ENCODE measurements around the gene SLC35A3. TPM values are rescaled to one million over a fixed set of nuclear protein-coding genes. Genes with fewer than 3 reads are reported as not detected.

SLC35A3 gene
- total and polyA plus RNA-seq, 9 of the 15 experiments (the other 6 are each of a cell fraction or from before 2014, with no cell fraction given), result 3.5 to 21.7 (median 13.2) TPM

DNA sequence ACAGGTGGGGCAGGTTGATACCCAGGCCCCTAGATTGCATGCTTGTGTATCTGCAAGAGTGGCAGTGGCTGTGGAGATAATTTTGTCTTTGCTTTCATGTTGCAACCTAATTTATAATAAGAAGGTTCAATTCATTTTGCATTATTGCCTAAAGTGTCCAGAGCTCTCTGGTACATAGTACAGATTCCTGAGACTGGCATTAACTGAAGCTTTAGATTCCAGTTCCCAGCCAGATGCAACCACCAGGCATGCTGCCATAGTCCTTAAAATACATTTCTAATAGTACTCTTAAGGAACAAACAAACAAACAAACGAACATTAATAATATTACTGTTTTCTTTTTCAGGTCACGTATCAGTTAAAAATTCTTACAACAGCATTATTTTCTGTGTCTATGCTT, 36.9 kb downstream of the SLC35A3 start:
- intact Hi-C loops (cut with micrococcal nuclease) (no loop called here), in situ Hi-C loops (cut with MboI) (no loop called here)
- Histone ChIP-seq H3K79me2 (ENCODE audit: control insufficient read depth, insufficient read depth, low read length) (peaks cover 11% of the 10 kb centered on the region), H3K4me3 (no peak overlapping the region), H3K36me3 (ENCODE audit: control insufficient read depth, insufficient read depth, low read length) (peaks cover 6% of the 10 kb centered on the region; the same call in 2 of the 3 replicates), H2AFZ (ENCODE audit: low read depth, low read length) (no peak overlapping the region), H3K27me3 (ENCODE audit: control insufficient read depth in 2 of 2, insufficient read depth in 2 of 2, low read length in 2 of 2) (no peaks in the 10 kb centered on the region), H3K27ac (ENCODE audit: extremely low read depth, low read depth, low read length) (no peak overlapping the region), H3K9me1 (ENCODE audit: control insufficient read depth, insufficient read depth, low read length) (no peaks in the 10 kb centered on the region), H3K9ac (ENCODE audit: insufficient read depth in 1 of 2, low read depth in 2 of 2, low read length in 2 of 2) (no peak overlapping the region), H3K9me3 (replicated peaks; ENCODE audit: control insufficient read depth, insufficient read depth, low read depth, low read length) (peaks cover 7% of the 10 kb centered on the region), H3K4me1 (replicated peaks in 1 of 2; ENCODE audit: control insufficient read depth in 2 of 2, insufficient read depth in 2 of 2, low read length in 2 of 2) (no peaks in the 10 kb centered on the region), H4K20me1 (replicated peaks; ENCODE audit: control insufficient read depth, insufficient read depth, low read length) (no peaks in the 10 kb centered on the region), H3K4me2 (ENCODE audit: insufficient read depth, low read length) (no peak overlapping the region)
- no peak for DNase-seq (ENCODE audit: extremely low read depth in 1 of 4, low spot score in 3 of 4)
- no TSS peak for BruUV-seq (replicated peaks)
- ChIA-PET CTCF (ENCODE audit: low intra/inter-chr PET ratio) (no interaction called here), POLR2A (no interaction called here)
- ATAC-seq, result no peak
- TF ChIP-seq TSC22D4 (tag; IDR thresholded peaks at IDR 0.05), result no peak
- TF ChIP-seq E2F6 (IDR thresholded peaks at IDR 0.05; ENCODE audit: borderline replicate concordance in 1 of 2, extremely low read depth in 1 of 2, insufficient read depth in 1 of 2, insufficient read length in 1 of 2, low read depth in 1 of 2, low read length in 1 of 2, poor library complexity in 1 of 2, severe bottlenecking in 1 of 2), result no peak
- TF ChIP-seq, protein P1, sequence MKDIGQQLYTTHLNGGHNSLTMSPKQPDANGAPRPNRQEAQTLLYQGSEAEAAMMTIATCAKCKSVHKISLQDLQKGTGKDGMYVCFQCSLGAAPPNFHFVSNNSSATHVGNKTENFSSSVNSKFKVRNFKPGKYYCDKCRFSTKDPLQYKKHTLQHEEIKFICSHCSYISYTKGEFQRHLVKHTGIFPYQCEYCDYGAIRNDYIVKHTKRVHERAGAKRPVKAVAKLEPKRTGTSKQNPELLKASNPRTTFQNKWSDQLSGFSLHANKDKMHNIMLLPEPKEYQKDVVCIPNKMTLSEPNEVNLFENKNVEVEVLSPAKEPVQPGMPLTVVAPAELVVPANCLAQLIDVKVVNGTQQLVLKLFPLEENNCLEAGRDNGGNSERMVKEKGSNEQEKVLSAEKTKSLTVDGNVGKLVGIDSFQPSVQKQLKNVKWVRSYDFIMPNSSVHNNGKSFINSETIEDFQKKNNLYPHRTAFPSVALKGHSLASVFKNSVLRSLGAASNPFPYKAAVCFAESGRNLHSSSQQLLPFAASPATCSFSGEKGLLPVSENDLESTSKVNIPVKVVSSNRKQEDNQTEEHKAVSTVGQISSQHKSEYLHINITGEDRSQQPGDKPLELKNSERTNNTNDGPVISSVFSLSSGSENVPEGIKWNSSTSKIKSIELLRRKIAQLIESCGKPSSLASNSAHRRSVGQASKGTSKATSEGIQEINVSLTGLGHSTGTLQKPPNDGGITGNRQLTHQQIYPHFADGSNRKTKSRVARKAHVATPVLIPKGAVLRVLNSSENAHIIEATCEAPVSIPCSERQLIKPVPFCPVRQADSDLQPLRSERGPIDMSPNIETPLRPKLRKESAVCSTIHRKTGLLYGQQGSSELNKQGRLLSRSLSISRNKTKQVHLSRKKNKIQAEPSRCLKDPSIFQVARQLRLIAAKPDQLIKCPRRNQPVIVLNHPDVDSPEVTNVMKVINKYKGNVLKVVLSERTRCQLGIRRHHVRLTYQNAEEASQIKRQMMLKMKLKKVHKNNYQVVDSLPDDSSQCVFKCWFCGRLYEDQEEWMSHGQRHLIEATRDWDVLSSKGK (CRISPR knock-in tag; IDR thresholded peaks at IDR 0.05), result no peak
- TF ChIP-seq CBX8 (IDR thresholded peaks at IDR 0.05; ENCODE audit: borderline replicate concordance, extremely low read depth, low read depth, low read length, poor library complexity, severe bottlenecking), result no peak
- TF ChIP-seq NR2F6 (CRISPR knock-in tag; IDR thresholded peaks at IDR 0.05), result no peak
- TF ChIP-seq IFI16 (CRISPR knock-in tag; IDR thresholded peaks at IDR 0.05), result no peak
- no peak for TF ChIP-seq ZEB2 (IDR thresholded peaks at IDR 0.05)
- FAIRE-seq, result no peak
- 58% methylated on average over 2 of the region's 2 CpGs for WGBS (ENCODE audit: insufficient coverage, low coverage, missing lambda C conversion rate)
